AG04449 (cell line): Measurements from ENCODE around the gene SHKBP1.

Experiments
- CTCF ChIA-PET: fragments of 350-600 bp; formaldehyde crosslinking; extraction: SDS; loops from one replicate; lab custom pipeline; 2021; ENCODE audit warnings: antibody characterized with exemption; lab: Yijun Ruan, JAX
- POLR2A ChIA-PET: fragments of 400-600, 350-600 bp; formaldehyde crosslinking; extraction: SDS; loops from one replicate; lab custom pipeline; 2020; ENCODE audit warnings: antibody characterized with exemption, inconsistent platforms; lab: Yijun Ruan, JAX
- DNase-seq: peaks from one replicate; pipeline ENCODE4 v3.0.0-alpha.2; 2010; ENCODE audit warnings: low read depth, low spot score
- H3K4me3 ChIP-seq: 2 replicates; pipeline ENCODE4 v1.5.1; 2011; ENCODE audit warnings: low read depth, mild to moderate bottlenecking, control low read depth, low read length
- TF ChIP-seq, protein P1 (sequence below): IDR thresholded peaks from one replicate; pipeline ENCODE4 v1.5.1; 2011; ENCODE audit warnings: mild to moderate bottlenecking, moderate library complexity, low read length, control low read depth, inconsistent platforms; ENCODE audit not compliant: insufficient read depth; ENCODE audit errors: missing control alignments

Gene SHKBP1, protein sequence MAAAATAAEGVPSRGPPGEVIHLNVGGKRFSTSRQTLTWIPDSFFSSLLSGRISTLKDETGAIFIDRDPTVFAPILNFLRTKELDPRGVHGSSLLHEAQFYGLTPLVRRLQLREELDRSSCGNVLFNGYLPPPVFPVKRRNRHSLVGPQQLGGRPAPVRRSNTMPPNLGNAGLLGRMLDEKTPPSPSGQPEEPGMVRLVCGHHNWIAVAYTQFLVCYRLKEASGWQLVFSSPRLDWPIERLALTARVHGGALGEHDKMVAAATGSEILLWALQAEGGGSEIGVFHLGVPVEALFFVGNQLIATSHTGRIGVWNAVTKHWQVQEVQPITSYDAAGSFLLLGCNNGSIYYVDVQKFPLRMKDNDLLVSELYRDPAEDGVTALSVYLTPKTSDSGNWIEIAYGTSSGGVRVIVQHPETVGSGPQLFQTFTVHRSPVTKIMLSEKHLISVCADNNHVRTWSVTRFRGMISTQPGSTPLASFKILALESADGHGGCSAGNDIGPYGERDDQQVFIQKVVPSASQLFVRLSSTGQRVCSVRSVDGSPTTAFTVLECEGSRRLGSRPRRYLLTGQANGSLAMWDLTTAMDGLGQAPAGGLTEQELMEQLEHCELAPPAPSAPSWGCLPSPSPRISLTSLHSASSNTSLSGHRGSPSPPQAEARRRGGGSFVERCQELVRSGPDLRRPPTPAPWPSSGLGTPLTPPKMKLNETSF

DNA sequence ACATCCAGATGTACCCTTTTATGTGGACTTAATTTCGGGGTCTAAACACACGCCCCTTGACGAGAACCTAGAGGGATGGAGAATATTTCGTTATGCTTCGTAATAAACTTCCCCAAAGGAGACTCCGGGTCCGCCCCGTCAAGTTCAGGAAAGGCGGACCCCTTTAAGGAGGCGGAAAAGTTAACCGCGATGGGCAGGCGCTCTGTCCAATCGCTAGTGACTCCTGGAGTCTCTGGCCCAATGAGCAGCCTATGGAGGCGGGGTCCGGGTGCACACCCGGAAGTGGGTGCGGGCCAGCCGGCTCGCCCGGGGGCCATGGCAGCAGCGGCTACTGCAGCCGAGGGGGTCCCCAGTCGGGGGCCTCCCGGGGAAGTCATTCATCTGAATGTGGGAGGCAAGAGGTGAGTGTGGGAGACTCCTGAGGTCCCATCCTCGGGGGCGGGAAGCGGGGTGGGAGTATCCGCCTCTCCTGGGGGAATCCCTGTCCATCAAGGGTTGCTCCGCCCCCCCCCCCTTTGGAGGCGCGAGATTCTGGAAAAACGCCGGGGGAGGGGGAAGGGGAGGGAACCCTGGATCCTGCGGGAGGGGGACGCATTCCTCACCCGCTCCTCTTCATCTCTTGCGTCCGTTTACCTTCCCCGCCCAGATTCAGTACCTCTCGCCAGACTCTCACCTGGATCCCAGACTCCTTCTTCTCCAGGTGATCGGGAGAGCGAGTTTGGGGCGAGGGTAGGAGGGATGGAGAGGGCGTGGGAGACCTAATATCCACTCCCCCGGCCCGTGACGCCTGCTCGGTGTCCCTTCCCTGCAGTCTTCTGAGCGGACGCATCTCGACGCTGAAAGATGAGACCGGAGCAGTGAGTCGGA, at the start of gene SHKBP1:
Gene SHKBP1 (plus strand): TSS at position 289 of the 867 bp plus-strand sequence. CDS start 27 bp downstream, at position 316.
- peak within 1 kb of the TSS; percentile 94 for H3K4me3 ChIP-seq
- TF ChIP-seq, protein P1, sequence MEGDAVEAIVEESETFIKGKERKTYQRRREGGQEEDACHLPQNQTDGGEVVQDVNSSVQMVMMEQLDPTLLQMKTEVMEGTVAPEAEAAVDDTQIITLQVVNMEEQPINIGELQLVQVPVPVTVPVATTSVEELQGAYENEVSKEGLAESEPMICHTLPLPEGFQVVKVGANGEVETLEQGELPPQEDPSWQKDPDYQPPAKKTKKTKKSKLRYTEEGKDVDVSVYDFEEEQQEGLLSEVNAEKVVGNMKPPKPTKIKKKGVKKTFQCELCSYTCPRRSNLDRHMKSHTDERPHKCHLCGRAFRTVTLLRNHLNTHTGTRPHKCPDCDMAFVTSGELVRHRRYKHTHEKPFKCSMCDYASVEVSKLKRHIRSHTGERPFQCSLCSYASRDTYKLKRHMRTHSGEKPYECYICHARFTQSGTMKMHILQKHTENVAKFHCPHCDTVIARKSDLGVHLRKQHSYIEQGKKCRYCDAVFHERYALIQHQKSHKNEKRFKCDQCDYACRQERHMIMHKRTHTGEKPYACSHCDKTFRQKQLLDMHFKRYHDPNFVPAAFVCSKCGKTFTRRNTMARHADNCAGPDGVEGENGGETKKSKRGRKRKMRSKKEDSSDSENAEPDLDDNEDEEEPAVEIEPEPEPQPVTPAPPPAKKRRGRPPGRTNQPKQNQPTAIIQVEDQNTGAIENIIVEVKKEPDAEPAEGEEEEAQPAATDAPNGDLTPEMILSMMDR, result no peak
- DNase-seq, result peak; percentile 56
- ChIA-PET CTCF (interaction anchor here (1.0 to 2.3 kb wide), 3 partner anchors 10 to 58 kb away, joined by 3 to 15 read pairs (median 5); no protein-coding TSS in a partner anchor), POLR2A (no interaction called here)

DNA sequence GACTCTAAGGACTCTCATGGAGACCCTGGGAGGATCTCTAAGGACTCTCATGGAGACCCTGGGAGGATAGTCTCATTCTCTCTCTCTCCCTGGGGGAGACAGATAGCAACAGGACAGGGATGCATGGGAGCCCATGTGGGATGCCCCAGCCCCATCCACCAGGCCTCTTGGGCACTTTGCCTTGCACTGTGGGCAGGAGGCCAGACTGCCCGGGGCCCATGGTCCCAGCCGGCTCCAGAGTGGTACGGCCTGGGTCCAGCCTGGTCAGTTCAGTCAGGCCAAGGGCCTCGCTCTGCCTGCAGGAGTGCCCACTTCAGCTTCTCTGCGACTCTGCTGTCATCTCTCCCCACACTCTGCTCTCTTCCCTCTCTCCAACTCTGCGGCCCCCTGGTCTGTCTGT, 48.6 kb upstream of the SHKBP1 start:
- TF ChIP-seq, protein P1, result no peak
- CTCF ChIA-PET, result interaction anchor here (1.2 to 2.9 kb wide), 4 partner anchors 12 to 107 kb away, joined by 4 to 18 read pairs (median 8); partner anchors contain the start of gene LTBP4
- DNase-seq, result no peak
- POLR2A ChIA-PET, result no interaction called here
- H3K4me3 ChIP-seq, result no peak overlapping the region

DNA sequence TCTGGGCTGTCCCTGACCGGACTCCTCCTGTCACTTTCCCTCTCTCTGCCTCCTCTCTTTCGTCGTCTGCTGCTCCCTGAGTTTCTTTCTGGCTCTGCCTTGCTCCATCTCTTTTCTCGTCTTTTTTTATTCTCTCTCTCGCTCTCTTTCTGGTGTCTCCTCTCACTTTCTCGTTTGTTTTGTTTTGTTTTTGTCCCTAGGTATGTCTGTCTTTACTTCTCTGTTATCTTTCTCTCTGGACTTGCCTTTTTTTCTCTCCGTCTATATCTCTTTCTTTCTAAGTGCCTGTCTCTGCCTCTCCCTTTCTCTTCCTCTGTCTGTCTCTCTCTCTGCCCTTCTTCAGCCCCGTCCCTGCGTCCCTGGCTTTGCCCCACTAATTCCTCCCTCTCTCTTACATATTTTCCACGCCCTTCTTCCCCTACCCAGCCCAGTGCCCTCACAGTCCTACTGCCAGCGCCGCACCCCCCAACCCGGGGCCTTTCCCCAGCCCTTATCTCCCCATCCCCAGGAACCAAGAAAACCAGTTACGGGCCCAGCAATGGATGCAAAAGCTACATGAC, 48.1 kb upstream of the SHKBP1 start:
- no peak overlapping the region for H3K4me3 ChIP-seq
- ChIA-PET CTCF (interaction anchor here (0.6 to 2.9 kb wide), 11 partner anchors 10 to 106 kb away, joined by 3 to 18 read pairs (median 4); no protein-coding TSS in a partner anchor), POLR2A (no interaction called here)
- DNase-seq, result no peak
- TF ChIP-seq, protein P1, result no peak

DNA sequence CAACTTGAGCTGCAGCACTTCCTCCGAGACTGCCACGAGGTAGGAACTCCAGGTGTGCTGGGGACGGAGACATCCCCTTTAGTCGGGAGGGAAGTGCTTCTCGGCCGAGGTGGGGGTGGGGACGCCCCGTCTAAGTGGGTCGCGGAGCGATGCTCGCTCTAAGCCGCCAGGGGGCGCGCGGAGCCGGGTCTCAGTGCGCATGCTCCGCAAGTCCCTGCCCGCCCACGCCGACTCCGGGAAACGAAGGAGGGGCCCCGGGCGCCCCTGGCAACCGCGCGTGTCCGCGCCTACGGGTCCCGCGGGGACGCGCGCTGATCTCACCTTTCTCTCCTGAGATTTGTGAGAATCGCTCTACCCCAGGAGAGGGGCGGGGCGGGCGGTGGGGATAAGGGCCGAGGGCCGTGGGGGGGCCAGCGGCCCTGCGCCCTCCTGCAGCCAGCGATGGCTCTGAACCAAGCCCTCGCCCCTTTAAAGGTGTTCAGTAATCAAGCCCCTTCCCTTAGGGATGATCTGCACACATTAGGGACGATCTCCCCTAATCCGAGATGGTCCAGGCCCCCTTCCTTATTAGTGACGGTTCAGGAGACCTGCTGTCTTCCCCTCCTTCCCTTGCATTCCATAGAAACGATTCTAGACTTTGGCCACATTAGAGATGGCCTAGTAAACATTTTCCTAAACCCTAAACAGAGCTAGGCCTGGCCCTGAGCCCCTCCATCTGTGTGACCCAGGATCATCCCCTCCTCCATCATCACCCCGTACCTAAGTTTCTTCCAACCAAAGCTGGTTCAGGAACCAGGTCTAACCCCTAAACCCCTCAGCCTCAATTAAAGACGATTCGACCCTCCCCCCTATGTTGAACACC, 47.3 kb upstream of the SHKBP1 start:
- POLR2A ChIA-PET, result no interaction called here
- TF ChIP-seq, protein P1, result peak; percentile 97
- no peak for DNase-seq
- CTCF ChIA-PET, result interaction anchor here (0.6 to 2.9 kb wide), 20 partner anchors 11 to 390 kb away, joined by 3 to 18 read pairs (median 4); no protein-coding TSS in a partner anchor
- H3K4me3 ChIP-seq, result peak overlapping the region; percentile 54

DNA sequence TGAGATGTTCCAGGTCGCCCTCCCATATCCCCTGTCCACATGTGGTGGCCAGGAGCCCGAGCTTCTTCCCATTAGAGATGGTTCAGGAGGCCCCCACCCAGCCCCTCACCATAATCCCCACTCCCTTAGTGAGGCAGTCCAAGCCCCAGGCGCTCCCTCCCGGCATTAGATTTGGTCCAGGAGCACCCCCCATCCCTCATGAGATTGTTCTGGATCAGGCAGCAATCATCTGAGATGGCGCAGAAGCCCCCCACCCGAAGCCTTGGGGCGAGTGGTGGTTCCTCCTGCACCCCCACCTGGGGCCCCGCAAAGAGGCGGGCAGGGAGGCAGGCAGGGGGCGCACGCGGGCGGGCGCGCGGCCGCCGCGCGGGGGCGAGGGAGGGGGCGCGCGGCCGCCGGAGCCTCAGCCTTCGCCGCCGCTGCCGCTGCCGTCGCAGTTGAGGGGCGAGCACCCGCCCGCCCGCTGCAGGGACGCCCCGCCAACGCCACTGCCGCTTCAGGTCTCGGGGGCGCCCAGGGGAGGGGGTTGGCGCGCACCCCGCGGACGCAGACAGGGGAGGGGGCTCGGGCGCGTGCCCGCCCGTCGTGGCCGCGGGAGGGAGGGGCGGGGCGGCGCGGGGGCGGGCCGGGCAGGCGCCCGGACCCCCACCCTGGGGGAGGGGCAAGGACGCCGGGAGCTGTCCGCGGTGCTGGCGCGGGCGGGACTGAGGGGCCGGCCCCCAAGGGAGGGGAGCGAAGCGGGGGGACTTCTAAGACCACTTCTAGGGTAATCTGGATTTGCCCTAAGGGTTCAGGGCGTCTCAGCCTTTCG, 46.4 kb upstream of the SHKBP1 start:
- DNase-seq, result no peak
- CTCF ChIA-PET, result interaction anchor here (0.5 to 2.9 kb wide), 16 partner anchors 10 to 391 kb away, joined by 3 to 18 read pairs (median 4); no protein-coding TSS in a partner anchor
- TF ChIP-seq, protein P1, result peak; percentile 12

More for the DNA sequence above, 46.4 kb upstream of the SHKBP1 start:
- POLR2A ChIA-PET, result no interaction called here
- H3K4me3 ChIP-seq, result no peak overlapping the region
